Subcutaneous abdominal adipose tissue (tissue), 5 donors: ENCODE data around the gene ZFYVE16.

Experiments
- H3K27ac ChIP-seq: one replicate; pipeline ENCODE4 v1.7.0; 2013; ENCODE audit warnings: low read depth, mild to moderate bottlenecking, inconsistent platforms, low read length, moderate library complexity
- H3K27me3 ChIP-seq, 5 donors: one replicate each; pipeline ENCODE4 v1.7.0; 2013; ENCODE audit warnings: low read length in 5 of 5, inconsistent platforms in 1 of 5; ENCODE audit not compliant: control insufficient read depth in 5 of 5, insufficient read depth in 4 of 5
- H3K36me3 ChIP-seq, 5 donors: one replicate each; pipeline ENCODE4 v1.7.0; 2013; ENCODE audit warnings: low read length in 5 of 5; ENCODE audit not compliant: control insufficient read depth in 5 of 5, insufficient read depth in 5 of 5
- H3K4me1 ChIP-seq, 5 donors: one replicate each; pipeline ENCODE4 v1.7.0; 2013; ENCODE audit warnings: low read length in 5 of 5, mild to moderate bottlenecking in 3 of 5, moderate library complexity in 1 of 5; ENCODE audit not compliant: control insufficient read depth in 5 of 5, insufficient read depth in 5 of 5
- H3K4me3 ChIP-seq, 5 donors: one replicate each; pipeline ENCODE4 v1.7.0; 2013; ENCODE audit warnings: low read length in 5 of 5, low read depth in 1 of 5
- H3K9ac ChIP-seq, 5 donors: one replicate each; pipeline ENCODE4 v1.7.0; 2013; ENCODE audit warnings: low read length in 5 of 5, mild to moderate bottlenecking in 4 of 5, moderate library complexity in 3 of 5
- H3K9me3 ChIP-seq, 5 donors: one replicate each; pipeline ENCODE4 v1.7.0; 2013; ENCODE audit warnings: low read length in 5 of 5; ENCODE audit not compliant: control insufficient read depth in 5 of 5
- donor health status: healthy.
- donor health status: healthy.
- donor health status: healthy.
- donor health status: healthy.
- donor health status: healthy.

ZFYVE16 gene

GRCh38 chr5:80504833-80505232 is 97.0 kb downstream of the ZFYVE16 start:
- no peaks in the 10 kb centered on the region for H3K4me1 ChIP-seq
- no peak overlapping the region for H3K4me3 ChIP-seq
- no peaks in the 10 kb centered on the region for H3K27me3 ChIP-seq

GRCh38 chr5:80507663-80508062 is 99.8 kb downstream of the ZFYVE16 start:
- no peak overlapping the region for H3K27ac ChIP-seq
- no peaks in the 10 kb centered on the region for H3K9me3 ChIP-seq
- peaks cover 0 to 3% (median 0%) of the 10 kb centered on the region in 5 donors for H3K36me3 ChIP-seq
- H3K4me3 ChIP-seq: no peak overlapping the region
- H3K9ac ChIP-seq: no peak overlapping the region
- no peaks in the 10 kb centered on the region for H3K4me1 ChIP-seq
- H3K27me3 ChIP-seq: no peaks in the 10 kb centered on the region

More at GRCh38 chr5:80504833-80505232, 97.0 kb downstream of the ZFYVE16 start:
- H3K9me3 ChIP-seq: no peaks in the 10 kb centered on the region
- H3K9ac ChIP-seq: no peak overlapping the region
- no peak overlapping the region for H3K27ac ChIP-seq
- peaks cover 0 to 3% (median 0%) of the 10 kb centered on the region in 5 donors for H3K36me3 ChIP-seq

- Histone ChIP-seq H3K4me1 (no peaks in the 10 kb centered on the region), H3K36me3 (peaks cover 0 to 3% (median 2%) of the 10 kb centered on the region in 5 donors), H3K27me3 (no peaks in the 10 kb centered on the region), H3K4me3 (no peak overlapping the region), H3K9me3 (no peaks in the 10 kb centered on the region), H3K9ac (no peak overlapping the region), H3K27ac (no peak overlapping the region)
Observed at GRCh38 chr5:80508844-80509243, 101.0 kb downstream of the ZFYVE16 start.

GRCh38 chr5:80509362-80509761 is 101.5 kb downstream of the ZFYVE16 start:
- Histone ChIP-seq H3K27ac (no peak overlapping the region), H3K4me1 (no peaks in the 10 kb centered on the region), H3K4me3 (no peak overlapping the region), H3K9me3 (no peaks in the 10 kb centered on the region), H3K36me3 (peaks cover 0 to 3% (median 2%) of the 10 kb centered on the region in 5 donors), H3K9ac (no peak overlapping the region), H3K27me3 (no peaks in the 10 kb centered on the region)

- Histone ChIP-seq H3K4me3 (no peak overlapping the region), H3K9ac (no peak overlapping the region), H3K27ac (no peak overlapping the region), H3K4me1 (no peaks in the 10 kb centered on the region), H3K27me3 (no peaks in the 10 kb centered on the region), H3K36me3 (peaks cover 0 to 3% (median 2%) of the 10 kb centered on the region in 5 donors), H3K9me3 (no peaks in the 10 kb centered on the region)
Observed at GRCh38 chr5:80516826-80517225, 109.0 kb downstream of the ZFYVE16 start.
